Adrenal gland (tissue), 5 donors: Measurements from ENCODE around the gene CISD1.

Source experiments
- CTCF ChIP-seq, 6 experiments: fragments of 450-650 bp in 4 of 6; fragments of 200-600 bp in 2 of 6; sonication (generic) in 1 of 6; IDR thresholded peaks; 1 replicate in 5 of 6; 2 replicates in 1 of 6; pipeline versions ENCODE4 v1.5.1 to v1.8.0; 2016 to 2021; ENCODE audit warnings: antibody characterized with exemption in 6 of 6, mild to moderate bottlenecking in 2 of 6, moderate library complexity in 1 of 6
- POLR2A ChIP-seq, 2 donors: fragments of 450-650 bp; IDR thresholded peaks; one replicate each; pipeline ENCODE4 v1.6.1; 2017; ENCODE audit warnings: antibody characterized with exemption in 2 of 2, mild to moderate bottlenecking in 2 of 2, moderate library complexity in 1 of 2
- donor health status: DM: no; HTN: no; CAD: no.

GRCh38 chr10:58331646-58332045 is 62.7 kb downstream of the CISD1 start:
- TF ChIP-seq CTCF (IDR thresholded peaks at IDR 0.05) = peak in 1 of 6 experiments; percentile 9
- no peak for TF ChIP-seq POLR2A (IDR thresholded peaks at IDR 0.05)
